Activated CD4-positive, alpha-beta T cell treated with anti-CD3 and anti-CD28 coated beads, Interleukin-2, amount 10 ng/mL, durations not matched to agents 7 days and 5 days (primary cell): ENCODE measurements around the gene FHOD3. TPM values are rescaled to one million over a fixed set of nuclear protein-coding genes. Genes with fewer than 3 reads are reported as not detected.

ENCODE experiments used
- CTCF ChIA-PET: fragments of 350-600 bp; sonication (Branson Sonifier 250); formaldehyde crosslinking; loops from one replicate; lab custom pipeline; 2021; ENCODE audit warnings: antibody characterized with exemption; lab: Charles Lee
- POLR2A ChIA-PET: fragments of 350-600 bp; sonication (Branson Sonifier 250); formaldehyde crosslinking; loops from one replicate; lab custom pipeline; 2021; ENCODE audit warnings: antibody characterized with exemption; lab: Charles Lee
- DNase-seq: peaks from one replicate; pipeline ENCODE4 v3.0.0-alpha.2; 2020
- H3K27ac Mint-ChIP-seq: one replicate; pipeline ENCODE4 v1.8.0; 2021; ENCODE audit warnings: mild to moderate bottlenecking, moderate library complexity, mixed read lengths
- H3K27me3 Mint-ChIP-seq: one replicate; pipeline ENCODE4 v1.8.0; 2021; ENCODE audit warnings: mixed read lengths
- H3K36me3 Mint-ChIP-seq: one replicate; pipeline ENCODE4 v1.8.0; 2021; ENCODE audit warnings: low read depth, mixed read lengths
- H3K4me1 Mint-ChIP-seq: one replicate; pipeline ENCODE4 v1.8.0; 2021; ENCODE audit warnings: mixed read lengths
- H3K4me3 Mint-ChIP-seq: one replicate; pipeline ENCODE4 v1.8.0; 2021; ENCODE audit warnings: mild to moderate bottlenecking, moderate library complexity, mixed read lengths
- H3K9me3 Mint-ChIP-seq: one replicate; pipeline ENCODE4 v1.8.0; 2021; ENCODE audit warnings: mixed read lengths
- total RNA-seq, 2 experiments: library from RNA; stranded (reverse); gene quantifications; one replicate each; pipeline ENCODE4 v1.2.3, GENCODE V29; 2021

FHOD3 gene
- total RNA-seq, 2 experiments from 2014 or later = not detected

- no peak overlapping the region for H3K27ac Mint-ChIP-seq
- CTCF ChIA-PET = no interaction called here
- no peaks in the 10 kb centered on the region for H3K4me1 Mint-ChIP-seq
- no peaks in the 10 kb centered on the region for H3K27me3 Mint-ChIP-seq
- DNase-seq = no peak
- POLR2A ChIA-PET = no interaction called here
- H3K9me3 Mint-ChIP-seq = no peaks in the 10 kb centered on the region
- no peak overlapping the region for H3K4me3 Mint-ChIP-seq
- peaks cover 6% of the 10 kb centered on the region for H3K36me3 Mint-ChIP-seq
These were observed 483.2 kb downstream of the FHOD3 start for GRCh38 chr18:36780748-36781147.

GRCh38 chr18:36782710-36783109 is 485.2 kb downstream of the FHOD3 start:
- Mint-ChIP-seq H3K36me3 (peaks cover 16% of the 10 kb centered on the region), H3K4me3 (no peak overlapping the region), H3K4me1 (no peaks in the 10 kb centered on the region), H3K9me3 (no peaks in the 10 kb centered on the region), H3K27me3 (no peaks in the 10 kb centered on the region), H3K27ac (peak overlapping the region; percentile 33)
- ChIA-PET CTCF (no interaction called here), POLR2A (no interaction called here)
- DNase-seq = no peak

GRCh38 chr18:36783792-36784191 is 486.3 kb downstream of the FHOD3 start:
- H3K4me1 Mint-ChIP-seq = no peaks in the 10 kb centered on the region
- ChIA-PET CTCF (no interaction called here), POLR2A (no interaction called here)
- H3K36me3 Mint-ChIP-seq = peaks cover 18% of the 10 kb centered on the region
- DNase-seq = no peak
- no peak overlapping the region for H3K27ac Mint-ChIP-seq
- no peaks in the 10 kb centered on the region for H3K27me3 Mint-ChIP-seq
- no peaks in the 10 kb centered on the region for H3K9me3 Mint-ChIP-seq
- H3K4me3 Mint-ChIP-seq = no peak overlapping the region

DNA sequence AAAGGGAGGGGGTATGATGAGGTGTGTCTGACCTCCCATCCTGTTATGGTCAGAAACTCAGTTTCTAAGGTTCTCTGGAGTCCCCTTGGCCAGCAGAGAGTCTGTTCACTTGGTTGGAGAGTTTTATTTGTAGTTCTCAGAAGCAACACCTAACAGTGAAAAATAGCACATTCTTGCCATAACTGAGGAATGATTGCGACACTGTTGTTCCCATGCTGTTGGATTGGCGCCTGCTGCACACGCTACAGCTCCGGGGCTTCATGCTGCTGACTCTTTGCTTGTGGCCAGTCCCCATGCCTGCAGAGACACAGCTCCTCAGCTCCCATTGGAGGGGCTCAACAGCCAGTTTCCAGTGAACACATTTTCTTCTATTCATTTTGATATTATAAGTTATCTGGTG is 489.2 kb downstream of the FHOD3 start:
- no peaks in the 10 kb centered on the region for H3K27me3 Mint-ChIP-seq
- H3K4me1 Mint-ChIP-seq = no peaks in the 10 kb centered on the region
- H3K36me3 Mint-ChIP-seq = peaks cover 42% of the 10 kb centered on the region
- peaks cover 9% of the 10 kb centered on the region for H3K9me3 Mint-ChIP-seq
- ChIA-PET POLR2A (no interaction called here), CTCF (no interaction called here)
- no peak overlapping the region for H3K4me3 Mint-ChIP-seq
- H3K27ac Mint-ChIP-seq = no peak overlapping the region
- DNase-seq = no peak

DNA sequence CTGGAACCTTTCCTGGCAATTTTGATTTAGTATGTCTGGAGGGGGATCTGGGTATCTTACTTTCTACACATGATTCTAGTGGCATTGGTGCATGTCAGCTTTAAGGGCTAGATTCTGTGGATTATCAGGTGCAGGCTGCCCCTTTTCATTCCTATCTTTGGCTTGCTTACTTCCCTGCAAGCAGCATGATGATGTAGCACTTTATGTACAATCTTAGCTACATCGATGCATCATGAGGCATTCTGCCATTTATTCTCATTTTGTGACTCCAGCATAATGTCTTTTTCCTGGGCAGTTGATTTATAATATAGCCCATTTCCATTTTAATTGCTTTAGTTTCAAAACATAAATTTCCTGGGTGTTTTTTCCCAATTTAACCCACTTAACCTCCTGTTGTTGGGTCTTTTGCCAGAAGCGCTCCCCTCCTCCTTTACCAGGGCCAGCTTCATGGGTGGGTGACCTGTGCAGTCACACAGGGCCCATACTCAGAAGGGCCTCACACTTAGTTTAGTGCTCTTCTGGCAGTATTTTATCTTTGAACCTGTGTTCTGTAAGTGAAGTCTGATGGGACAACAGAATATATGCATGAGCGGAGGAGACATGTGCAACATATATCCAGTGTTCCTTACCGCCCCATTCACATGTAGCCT is 495.2 kb downstream of the FHOD3 start:
- Mint-ChIP-seq H3K4me1 (no peaks in the 10 kb centered on the region), H3K9me3 (peaks cover 9% of the 10 kb centered on the region), H3K36me3 (peaks cover 77% of the 10 kb centered on the region), H3K27me3 (no peaks in the 10 kb centered on the region), H3K27ac (no peak overlapping the region), H3K4me3 (no peak overlapping the region)
- POLR2A ChIA-PET = no interaction called here
- CTCF ChIA-PET = interaction anchor here (0.6 to 0.7 kb wide), 2 partner anchors 13 to 1719 kb away, joined by 3 read pairs; no protein-coding TSS in a partner anchor
- no peak for DNase-seq

DNA sequence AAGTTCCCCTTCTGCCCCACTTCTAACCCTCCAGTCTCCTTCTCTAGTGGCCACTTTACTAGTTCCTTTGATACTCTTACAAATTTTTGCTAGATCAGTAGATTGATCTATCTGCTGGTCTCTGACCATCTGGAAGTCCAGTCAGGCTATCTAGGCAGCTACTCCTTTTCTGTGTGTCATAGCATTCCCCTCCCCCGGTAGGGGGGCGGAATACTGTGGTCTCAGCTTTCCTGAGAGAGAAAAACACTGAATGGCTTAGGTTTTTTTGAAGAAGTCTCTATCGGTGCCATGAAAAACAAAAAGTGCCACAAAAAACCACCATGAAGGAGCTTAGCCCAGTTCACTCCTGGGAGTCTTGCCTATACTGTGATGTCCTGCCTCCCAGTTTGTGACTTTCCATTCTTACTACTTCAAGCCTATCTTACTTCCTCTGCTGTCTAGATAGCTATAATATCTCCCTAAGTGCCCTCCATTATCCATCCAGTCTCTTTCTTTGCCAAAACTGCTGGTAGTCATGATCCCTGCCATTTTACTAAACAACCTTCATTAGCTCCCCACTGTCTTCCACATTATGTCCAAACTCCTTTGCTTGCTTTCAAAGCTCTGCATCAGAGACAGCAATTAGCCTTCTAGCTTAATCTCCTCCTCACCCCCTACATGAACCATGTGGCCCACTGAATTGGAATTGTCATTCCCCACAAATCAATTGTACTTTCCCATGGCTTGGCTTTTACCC is 501.4 kb downstream of the FHOD3 start:
- Mint-ChIP-seq H3K36me3 (peaks cover 70% of the 10 kb centered on the region), H3K27me3 (no peaks in the 10 kb centered on the region), H3K4me1 (no peaks in the 10 kb centered on the region), H3K9me3 (no peaks in the 10 kb centered on the region), H3K27ac (no peak overlapping the region), H3K4me3 (no peak overlapping the region)
- ChIA-PET CTCF (no interaction called here), POLR2A (no interaction called here)
- DNase-seq = no peak

GRCh38 chr18:36805105-36805504 is 507.6 kb downstream of the FHOD3 start:
- Mint-ChIP-seq H3K9me3 (no peaks in the 10 kb centered on the region), H3K27ac (no peak overlapping the region), H3K4me3 (no peak overlapping the region), H3K4me1 (peaks cover 2% of the 10 kb centered on the region), H3K36me3 (peaks cover 51% of the 10 kb centered on the region), H3K27me3 (no peaks in the 10 kb centered on the region)
- POLR2A ChIA-PET = no interaction called here
- CTCF ChIA-PET = interaction anchor here (0.8 to 1.4 kb wide), 2 partner anchors 14 to 25 kb away, joined by 3 to 4 read pairs; no protein-coding TSS in a partner anchor
- DNase-seq = no peak

DNA sequence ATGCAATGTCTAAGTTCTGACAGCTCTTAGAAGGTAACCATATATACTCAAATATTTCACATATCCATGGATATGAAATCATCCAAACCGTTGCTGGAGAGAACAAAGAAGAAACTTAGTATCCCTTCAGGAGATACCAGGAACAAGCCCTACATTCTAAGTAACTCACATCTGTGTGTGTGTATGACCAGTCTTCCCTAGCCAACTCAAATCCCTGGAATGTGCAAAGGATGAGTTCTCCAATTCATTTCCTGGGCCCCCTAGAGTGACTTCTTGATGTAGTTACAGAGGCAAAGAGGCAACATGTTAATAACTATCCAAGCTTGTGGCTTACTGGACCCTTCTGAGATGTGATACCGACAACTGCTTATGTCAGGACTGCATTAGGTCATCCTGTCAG is 511.2 kb downstream of the FHOD3 start:
- Mint-ChIP-seq H3K36me3 (peaks cover 38% of the 10 kb centered on the region), H3K9me3 (no peaks in the 10 kb centered on the region), H3K27ac (no peak overlapping the region)

DNA sequence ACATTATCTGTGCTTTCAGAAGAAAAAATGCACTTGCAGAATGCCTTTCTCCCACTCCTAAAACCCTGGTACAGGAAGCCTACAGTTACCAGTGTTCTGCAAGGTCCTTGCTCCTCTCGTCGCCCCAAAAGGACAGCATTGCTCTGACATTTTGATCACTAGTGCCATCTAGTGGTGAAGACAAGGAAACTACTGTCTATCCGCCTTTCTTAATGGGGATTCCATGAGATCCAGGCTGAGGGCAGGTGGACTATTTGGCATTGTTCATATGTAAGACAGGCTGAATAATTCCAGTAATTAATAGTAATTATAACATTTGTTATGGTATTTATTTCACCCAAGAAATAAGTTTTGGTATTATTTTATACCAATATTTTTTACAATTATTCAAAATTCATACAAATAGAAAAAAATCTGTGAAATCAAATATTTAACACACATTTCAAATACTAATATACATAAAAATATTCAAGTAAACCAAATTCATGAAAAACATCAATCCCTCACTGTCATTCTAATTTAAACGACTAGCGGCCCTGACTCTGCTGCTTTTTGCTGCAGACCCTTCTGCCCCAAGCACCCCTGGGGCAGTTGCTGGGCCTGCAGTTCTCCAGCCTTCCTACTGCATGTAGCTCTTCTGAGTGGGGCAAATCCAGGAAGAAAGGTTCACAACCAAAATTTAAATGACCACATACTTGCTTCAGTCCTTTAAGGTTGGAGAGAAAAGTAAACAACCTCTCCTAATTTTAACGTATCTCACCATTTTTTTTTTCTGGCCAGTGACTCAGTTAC is 512.3 kb downstream of the FHOD3 start:
- POLR2A ChIA-PET = no interaction called here
- H3K4me1 Mint-ChIP-seq = peaks cover 2% of the 10 kb centered on the region
- H3K36me3 Mint-ChIP-seq = peaks cover 30% of the 10 kb centered on the region
- CTCF ChIA-PET = interaction anchor here (0.6 to 2.8 kb wide), 4 partner anchors 9 to 376 kb away, joined by 3 to 7 read pairs (median 5); partner anchors contain the start of genes KIAA1328 and TPGS2
- no peaks in the 10 kb centered on the region for H3K9me3 Mint-ChIP-seq
- no peak overlapping the region for H3K27ac Mint-ChIP-seq
- H3K4me3 Mint-ChIP-seq = no peak overlapping the region
- H3K27me3 Mint-ChIP-seq = no peaks in the 10 kb centered on the region
- peak; percentile 51 for DNase-seq

More for the DNA sequence above, 511.2 kb downstream of the FHOD3 start:
- Mint-ChIP-seq H3K4me1 (peaks cover 2% of the 10 kb centered on the region), H3K27me3 (no peaks in the 10 kb centered on the region), H3K4me3 (no peak overlapping the region)
- ChIA-PET POLR2A (no interaction called here), CTCF (interaction anchor here (1.5 to 2.8 kb wide), 2 partner anchors 10 to 20 kb away, joined by 3 to 7 read pairs; partner anchors contain the start of genes KIAA1328 and TPGS2)
- no peak for DNase-seq

DNA sequence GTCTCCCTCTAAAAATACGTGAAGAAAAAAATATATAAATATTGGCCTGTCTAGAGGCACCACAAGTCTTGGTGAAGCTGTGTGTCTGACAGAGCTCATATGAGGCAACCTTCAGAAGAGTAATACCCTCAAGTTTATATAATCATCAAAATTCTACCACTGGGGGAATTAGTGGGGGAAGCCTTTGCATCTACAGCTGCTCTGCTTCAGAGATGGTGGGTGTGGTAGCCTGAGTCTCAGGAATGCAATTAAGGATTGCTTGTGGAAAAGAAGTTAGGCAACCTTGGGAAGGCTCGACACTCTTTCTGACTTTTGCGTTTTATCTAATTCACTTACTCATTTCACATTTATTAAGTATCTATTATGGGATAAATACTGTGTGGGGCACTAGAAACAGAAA is 513.9 kb downstream of the FHOD3 start:
- Mint-ChIP-seq H3K27ac (no peak overlapping the region), H3K4me3 (no peak overlapping the region), H3K27me3 (no peaks in the 10 kb centered on the region), H3K4me1 (peaks cover 4% of the 10 kb centered on the region), H3K9me3 (no peaks in the 10 kb centered on the region), H3K36me3 (peaks cover 21% of the 10 kb centered on the region)
- DNase-seq = no peak
- ChIA-PET POLR2A (no interaction called here), CTCF (interaction anchor here (0.6 to 2.8 kb wide), 5 partner anchors 7 to 81 kb away, joined by 3 to 12 read pairs (median 6); partner anchors contain the start of genes KIAA1328 and TPGS2)

DNA sequence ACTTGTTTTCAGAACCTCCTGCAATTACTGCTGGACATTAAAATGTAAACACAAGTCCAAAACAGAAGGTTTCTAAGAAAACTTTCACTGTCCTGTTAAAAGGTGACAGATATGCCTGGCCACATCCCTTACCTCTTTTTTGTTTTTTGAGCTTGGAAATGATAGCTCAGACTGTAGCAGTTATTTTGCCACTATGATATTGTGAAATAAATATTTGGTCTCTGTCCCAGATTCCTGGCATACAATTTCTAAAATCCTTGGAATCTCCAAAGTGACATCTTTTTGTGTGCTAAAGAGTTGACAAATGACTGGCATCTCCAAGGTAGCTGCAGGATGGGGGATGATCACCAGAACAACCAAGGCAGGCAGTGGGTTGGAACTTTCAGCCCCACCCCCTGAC is 514.4 kb downstream of the FHOD3 start:
- CTCF ChIA-PET = interaction anchor here (0.6 to 2.3 kb wide), 3 partner anchors 16 to 82 kb away, joined by 3 to 12 read pairs (median 3); partner anchors contain the start of genes KIAA1328 and TPGS2

DNA sequence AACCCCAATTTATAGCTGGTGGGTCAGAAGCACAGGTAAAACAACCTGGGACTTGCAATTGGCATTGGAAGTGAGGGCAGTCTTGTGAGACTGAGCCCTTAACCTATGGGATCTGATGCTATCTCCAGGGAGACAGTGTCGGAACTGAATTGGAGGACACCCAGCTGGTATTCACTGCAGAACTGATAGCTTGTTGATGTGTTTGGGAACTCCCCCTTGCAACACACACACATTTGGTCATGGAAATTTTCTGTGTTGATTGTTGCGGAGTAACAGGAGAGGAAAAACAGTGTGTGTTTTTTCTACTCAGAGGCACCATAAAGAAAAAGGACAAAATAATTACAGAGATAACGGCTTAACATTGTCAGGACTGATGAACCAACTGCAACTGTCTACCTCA is 515.2 kb downstream of the FHOD3 start:
- CTCF ChIA-PET = interaction anchor here (1.4 to 2.3 kb wide), 2 partner anchors 16 to 22 kb away, joined by 3 to 12 read pairs; partner anchors contain the start of genes KIAA1328 and TPGS2
- no peak overlapping the region for H3K27ac Mint-ChIP-seq
- POLR2A ChIA-PET = no interaction called here
- no peak overlapping the region for H3K4me3 Mint-ChIP-seq
- H3K9me3 Mint-ChIP-seq = no peaks in the 10 kb centered on the region
- H3K27me3 Mint-ChIP-seq = no peaks in the 10 kb centered on the region
- H3K4me1 Mint-ChIP-seq = peaks cover 4% of the 10 kb centered on the region
- DNase-seq = no peak
- H3K36me3 Mint-ChIP-seq = peaks cover 23% of the 10 kb centered on the region

More for the DNA sequence above, 514.4 kb downstream of the FHOD3 start:
- no peak for DNase-seq
- Mint-ChIP-seq H3K27ac (no peak overlapping the region), H3K9me3 (no peaks in the 10 kb centered on the region), H3K27me3 (no peaks in the 10 kb centered on the region), H3K4me3 (no peak overlapping the region), H3K4me1 (peaks cover 4% of the 10 kb centered on the region), H3K36me3 (peaks cover 22% of the 10 kb centered on the region)
- POLR2A ChIA-PET = no interaction called here
